Measurements from ENCODE around the gene NUP54. TPM values are rescaled to one million over a fixed set of nuclear protein-coding genes. Genes with fewer than 3 reads are reported as not detected.

The NUP54 gene
- total RNA-seq (10 to 100 TPM; 26.2 to 43.2 (median 34.5) TPM), polyA plus RNA-seq (10 to 100 TPM; 22.8 to 28.9 (median 28.8) TPM)
- long read RNA-seq, donor 1, transcript NUP54-201 (12 exons, 2,367 nt), result major isoform, 9 of 19 reads
- long read RNA-seq, donor 1, partial matches to known transcripts, result 10 of 19 reads
- long read RNA-seq, donor 1, other reads (novel, unspliced or antisense), result 0 of 19 reads
- long read RNA-seq, donor 2, transcript NUP54-201 (12 exons, 2,367 nt), result major isoform, 8 of 15 reads
- long read RNA-seq, donor 2, partial matches to known transcripts, result 7 of 15 reads
- long read RNA-seq, donor 2, other reads (novel, unspliced or antisense), result 0 of 15 reads

- intact Hi-C loops (cut with DNase I; ENCODE audit: low total_unique reads), result no loop called here
- 0 to 1% (median 0%) methylated on average over 35 to 47 of the region's 47 CpGs for WGBS, 5 donors
- peaks cover 14 to 48% (median 38%) of the 10 kb centered on the region in 6 donors for H3K4me1 ChIP-seq
- DNase-seq, result peak; percentile 99
- no peaks in the 10 kb centered on the region for H3K27me3 ChIP-seq (replicated peaks in 1 of 7)
- H3K27ac ChIP-seq, result peak within 1 kb of the TSS; percentile 79 to 94 (median 92)
- H3K36me3 ChIP-seq, result peaks cover 0 to 11% (median 6%) of the 10 kb centered on the region in 6 donors
- H3K9me3 ChIP-seq, result no peaks in the 10 kb centered on the region
- TF ChIP-seq POLR2AphosphoS5 (IDR thresholded peaks at IDR 0.05), result peak; percentile 94 to 97 (median 95)
- TF ChIP-seq, protein P1, sequence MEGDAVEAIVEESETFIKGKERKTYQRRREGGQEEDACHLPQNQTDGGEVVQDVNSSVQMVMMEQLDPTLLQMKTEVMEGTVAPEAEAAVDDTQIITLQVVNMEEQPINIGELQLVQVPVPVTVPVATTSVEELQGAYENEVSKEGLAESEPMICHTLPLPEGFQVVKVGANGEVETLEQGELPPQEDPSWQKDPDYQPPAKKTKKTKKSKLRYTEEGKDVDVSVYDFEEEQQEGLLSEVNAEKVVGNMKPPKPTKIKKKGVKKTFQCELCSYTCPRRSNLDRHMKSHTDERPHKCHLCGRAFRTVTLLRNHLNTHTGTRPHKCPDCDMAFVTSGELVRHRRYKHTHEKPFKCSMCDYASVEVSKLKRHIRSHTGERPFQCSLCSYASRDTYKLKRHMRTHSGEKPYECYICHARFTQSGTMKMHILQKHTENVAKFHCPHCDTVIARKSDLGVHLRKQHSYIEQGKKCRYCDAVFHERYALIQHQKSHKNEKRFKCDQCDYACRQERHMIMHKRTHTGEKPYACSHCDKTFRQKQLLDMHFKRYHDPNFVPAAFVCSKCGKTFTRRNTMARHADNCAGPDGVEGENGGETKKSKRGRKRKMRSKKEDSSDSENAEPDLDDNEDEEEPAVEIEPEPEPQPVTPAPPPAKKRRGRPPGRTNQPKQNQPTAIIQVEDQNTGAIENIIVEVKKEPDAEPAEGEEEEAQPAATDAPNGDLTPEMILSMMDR (IDR thresholded peaks at IDR 0.05 in 8 of 11, conservative IDR thresholded peaks at IDR 0.05 in 3 of 11), result no peak
- TF ChIP-seq POLR2A (IDR thresholded peaks at IDR 0.05), result peak; percentile 33 to 87 (median 38)
- peak within 1 kb of the TSS; percentile 80 to 98 (median 84) for H3K4me3 ChIP-seq
Observed at GRCh38 chr4:76148142-76148865, at the start of gene NUP54. Gene NUP54 (minus strand): TSS chr4:76148397. CDS start chr4:76148374, 23 bp downstream.

GRCh38 chr4:76197031-76197743 is 49.0 kb upstream of the NUP54 start:
- TF ChIP-seq POLR2A (IDR thresholded peaks at IDR 0.05) (no peak), POLR2AphosphoS5 (IDR thresholded peaks at IDR 0.05) (no peak)
- TF ChIP-seq, protein P1 (IDR thresholded peaks at IDR 0.05 in 8 of 11, conservative IDR thresholded peaks at IDR 0.05 in 3 of 11), result no peak
- DNase-seq, result no peak
- 81 to 87% (median 84%) methylated on average over 10 of the region's 10 CpGs for WGBS, 5 donors
- Histone ChIP-seq H3K27me3 (replicated peaks in 1 of 7) (no peaks in the 10 kb centered on the region), H3K9me3 (peaks cover 0 to 11% (median 3%) of the 10 kb centered on the region in 8 donors), H3K4me3 (no peak overlapping the region), H3K4me1 (peaks cover 44 to 100% (median 72%) of the 10 kb centered on the region in 6 donors), H3K27ac (peak overlapping the region in 6 of 8 donors; percentile 58 to 82 (median 76)), H3K36me3 (peaks cover 0 to 53% (median 28%) of the 10 kb centered on the region in 6 donors)
- intact Hi-C loops (cut with DNase I; ENCODE audit: low total_unique reads), result no loop called here

DNA sequence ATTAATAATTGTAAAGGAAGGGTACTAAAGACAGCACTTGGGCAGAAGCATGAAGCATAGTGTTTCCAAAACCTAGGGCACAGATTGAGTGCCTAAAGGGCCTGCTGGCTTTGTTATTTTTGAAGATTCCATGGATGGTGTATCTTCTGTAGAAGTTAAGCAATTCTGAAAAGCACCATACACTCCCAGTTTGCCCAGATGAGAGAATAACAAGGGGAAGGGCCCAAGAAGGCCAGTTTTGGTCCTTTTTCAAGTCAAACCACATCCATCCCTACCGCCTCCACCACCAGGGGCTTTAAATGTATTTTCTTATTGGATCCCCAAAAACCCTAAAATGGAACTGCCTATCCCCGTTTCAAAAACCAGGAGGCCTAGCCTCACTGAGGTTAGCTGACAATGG is 48.2 kb upstream of the NUP54 start:
- Histone ChIP-seq H3K27me3 (replicated peaks in 1 of 7) (no peaks in the 10 kb centered on the region), H3K9me3 (peaks cover 0 to 15% (median 6%) of the 10 kb centered on the region in 8 donors), H3K4me3 (no peak overlapping the region), H3K36me3 (peaks cover 0 to 62% (median 30%) of the 10 kb centered on the region in 6 donors), H3K4me1 (peaks cover 44 to 98% (median 72%) of the 10 kb centered on the region in 6 donors), H3K27ac (peak overlapping the region in 4 of 8 donors; percentile 22 to 82 (median 78))
- no peak for TF ChIP-seq POLR2AphosphoS5 (IDR thresholded peaks at IDR 0.05)
- TF ChIP-seq, protein P1 (IDR thresholded peaks at IDR 0.05 in 8 of 11, conservative IDR thresholded peaks at IDR 0.05 in 3 of 11), result no peak
- WGBS, 5 donors, result 93 to 97% (median 95%) methylated on average over 2 of the region's 2 CpGs
- intact Hi-C loops (cut with DNase I; ENCODE audit: low total_unique reads), result no loop called here
- no peak for DNase-seq

Measured in spleen (tissue), 13 donors.